A375 (cell line): ENCODE data around the gene TRIM66. TPM values are rescaled to one million over a fixed set of nuclear protein-coding genes. Genes with fewer than 3 reads are reported as not detected.

ENCODE experiments used
- small RNA-seq: library from RNA; depleted of rRNA; stranded (forward); fragments of <200 nt; gene quantifications from one replicate; pipeline ENCODE3, GENCODE V24; 2014
- total RNA-seq: library from RNA; depleted of rRNA; stranded (reverse); fragments of >200 nt; shearing (Covaris generic); gene quantifications from 2 replicates; pipeline ENCODE4 v1.2.3, GENCODE V29; 2014; rRNA removed

The TRIM66 gene, protein sequence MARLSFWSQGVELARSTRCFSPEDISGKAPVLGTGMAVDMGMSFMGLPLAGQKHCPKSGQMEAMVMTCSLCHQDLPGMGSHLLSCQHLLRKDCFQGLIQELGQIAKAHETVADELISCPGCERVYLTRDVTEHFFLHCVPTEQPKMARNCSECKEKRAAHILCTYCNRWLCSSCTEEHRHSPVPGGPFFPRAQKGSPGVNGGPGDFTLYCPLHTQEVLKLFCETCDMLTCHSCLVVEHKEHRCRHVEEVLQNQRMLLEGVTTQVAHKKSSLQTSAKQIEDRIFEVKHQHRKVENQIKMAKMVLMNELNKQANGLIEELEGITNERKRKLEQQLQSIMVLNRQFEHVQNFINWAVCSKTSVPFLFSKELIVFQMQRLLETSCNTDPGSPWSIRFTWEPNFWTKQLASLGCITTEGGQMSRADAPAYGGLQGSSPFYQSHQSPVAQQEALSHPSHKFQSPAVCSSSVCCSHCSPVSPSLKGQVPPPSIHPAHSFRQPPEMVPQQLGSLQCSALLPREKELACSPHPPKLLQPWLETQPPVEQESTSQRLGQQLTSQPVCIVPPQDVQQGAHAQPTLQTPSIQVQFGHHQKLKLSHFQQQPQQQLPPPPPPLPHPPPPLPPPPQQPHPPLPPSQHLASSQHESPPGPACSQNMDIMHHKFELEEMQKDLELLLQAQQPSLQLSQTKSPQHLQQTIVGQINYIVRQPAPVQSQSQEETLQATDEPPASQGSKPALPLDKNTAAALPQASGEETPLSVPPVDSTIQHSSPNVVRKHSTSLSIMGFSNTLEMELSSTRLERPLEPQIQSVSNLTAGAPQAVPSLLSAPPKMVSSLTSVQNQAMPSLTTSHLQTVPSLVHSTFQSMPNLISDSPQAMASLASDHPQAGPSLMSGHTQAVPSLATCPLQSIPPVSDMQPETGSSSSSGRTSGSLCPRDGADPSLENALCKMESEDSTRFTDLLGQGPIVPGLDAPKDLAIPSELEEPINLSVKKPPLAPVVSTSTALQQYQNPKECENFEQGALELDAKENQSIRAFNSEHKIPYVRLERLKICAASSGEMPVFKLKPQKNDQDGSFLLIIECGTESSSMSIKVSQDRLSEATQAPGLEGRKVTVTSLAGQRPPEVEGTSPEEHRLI (N-terminal part only)
- total RNA-seq = 8.1 and 13.6 TPM in 2 replicates

GRCh38 chr11:8682303-8683114 lies at the start of gene TRIM66, which contains the start of gene RPL27A:
TRIM66 (minus strand) TSS chr11:8682665; CDS start chr11:8672274, 10,391 bp downstream.
RPL27A (plus strand) TSS chr11:8682792; CDS start chr11:8682814, 22 bp downstream.

GRCh38 chr11:8593935-8594909 lies 88.2 kb downstream of the TRIM66 start, which contains the start of gene STK33:
STK33 (minus strand) TSS chr11:8594228; CDS start chr11:8474905, 119,323 bp downstream.

Small RNA genes lying within 50 kb of the gene (small RNA-seq; reads per million reads assigned to genes)
- gene SNORA3A = not detected
- 0.33 reads per million for gene SNORA3B

Other genes with a start within 250 kb of the TRIM66 start
- not detected in 2 replicates for gene STK33, start 88.4 kb downstream of the TRIM66 start, total RNA-seq
- 1,933 and 1,952 TPM in 2 replicates for gene RPL27A, start 127 bp upstream of the TRIM66 start, total RNA-seq
- 28.4 and 33.1 TPM in 2 replicates for gene AKIP1, start 228.5 kb upstream of the TRIM66 start, total RNA-seq